ENCODE results near the gene DIRAS1.

- TF ChIP-seq CTCF (IDR thresholded peaks at IDR 0.05 in 4 of 5, conservative IDR thresholded peaks at IDR 0.05 in 1 of 5), result no peak
- TF ChIP-seq POLR2A (IDR thresholded peaks at IDR 0.05), result no peak
Measured at GRCh38 chr19:2755448-2755705, 34.2 kb upstream of the DIRAS1 start.
